ENCODE measurements around the gene PNLIP. TPM values are rescaled to one million over a fixed set of nuclear protein-coding genes. Genes with fewer than 3 reads are reported as not detected.

PNLIP gene
- total RNA-seq, 1 donor from 2014 or later, result not detected

DNA sequence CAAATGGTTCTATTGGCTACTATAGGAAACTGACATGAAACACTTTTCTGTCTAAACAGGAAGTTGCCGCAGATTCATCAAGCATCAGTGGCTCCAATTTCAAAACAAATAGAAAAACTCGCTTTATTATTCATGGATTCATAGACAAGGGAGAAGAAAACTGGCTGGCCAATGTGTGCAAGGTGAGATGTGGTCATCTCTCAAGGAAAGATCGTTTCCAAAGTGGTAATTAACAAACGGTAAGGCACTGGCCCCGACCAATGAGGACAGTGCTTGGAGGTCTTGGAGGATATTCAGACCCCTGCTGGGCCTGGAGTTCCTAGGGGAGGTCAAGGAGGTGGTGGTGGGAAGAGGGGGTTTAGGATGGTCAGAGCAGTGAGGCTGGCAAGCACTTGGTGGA, 2.6 kb downstream of the PNLIP start:
- Mint-ChIP-seq H3K27ac (no peak overlapping the region), H3K9me3 (no peaks in the 10 kb centered on the region), H3K4me3 (no peak overlapping the region), H3K4me1 (no peaks in the 10 kb centered on the region), H3K27me3 (no peaks in the 10 kb centered on the region), H3K36me3 (ENCODE audit: low read depth) (no peaks in the 10 kb centered on the region)
- intact Hi-C loops (cut with micrococcal nuclease), result no loop called here
- no peak for DNase-seq

GRCh38 chr10:116553378-116553980, 7.7 kb downstream of the PNLIP start:
- H3K27ac Mint-ChIP-seq, result no peak overlapping the region
- H3K27me3 Mint-ChIP-seq, result no peaks in the 10 kb centered on the region
- no peaks in the 10 kb centered on the region for H3K36me3 Mint-ChIP-seq (ENCODE audit: low read depth)
- DNase-seq, result no peak
- no peaks in the 10 kb centered on the region for H3K9me3 Mint-ChIP-seq
- intact Hi-C loops (cut with micrococcal nuclease), result no loop called here
- H3K4me3 Mint-ChIP-seq, result no peak overlapping the region
- H3K4me1 Mint-ChIP-seq, result no peaks in the 10 kb centered on the region

- Mint-ChIP-seq H3K9me3 (no peaks in the 10 kb centered on the region), H3K27me3 (no peaks in the 10 kb centered on the region), H3K4me3 (no peak overlapping the region), H3K4me1 (no peaks in the 10 kb centered on the region), H3K27ac (no peak overlapping the region), H3K36me3 (ENCODE audit: low read depth) (no peaks in the 10 kb centered on the region)
- intact Hi-C loops (cut with micrococcal nuclease), result no loop called here
- no peak for DNase-seq
Measured at GRCh38 chr10:116554628-116555027, 8.9 kb downstream of the PNLIP start.

- no peak for DNase-seq
- Mint-ChIP-seq H3K9me3 (no peaks in the 10 kb centered on the region), H3K27ac (no peak overlapping the region), H3K4me3 (no peak overlapping the region), H3K27me3 (no peaks in the 10 kb centered on the region), H3K4me1 (no peaks in the 10 kb centered on the region), H3K36me3 (ENCODE audit: low read depth) (no peaks in the 10 kb centered on the region)
- intact Hi-C loops (cut with micrococcal nuclease), result no loop called here
Measured at GRCh38 chr10:116555880-116556279, 10.1 kb downstream of the PNLIP start.

GRCh38 chr10:116557305-116557880, 11.7 kb downstream of the PNLIP start:
- H3K9me3 Mint-ChIP-seq, result no peaks in the 10 kb centered on the region
- H3K36me3 Mint-ChIP-seq (ENCODE audit: low read depth), result no peaks in the 10 kb centered on the region
- no peak for DNase-seq
- H3K4me1 Mint-ChIP-seq, result no peaks in the 10 kb centered on the region
- no peak overlapping the region for H3K27ac Mint-ChIP-seq
- intact Hi-C loops (cut with micrococcal nuclease), result no loop called here
- no peaks in the 10 kb centered on the region for H3K27me3 Mint-ChIP-seq
- H3K4me3 Mint-ChIP-seq, result no peak overlapping the region

- no peak for DNase-seq
- intact Hi-C loops (cut with micrococcal nuclease), result no loop called here
- no peaks in the 10 kb centered on the region for H3K27me3 Mint-ChIP-seq
- H3K9me3 Mint-ChIP-seq, result no peaks in the 10 kb centered on the region
- no peaks in the 10 kb centered on the region for H3K36me3 Mint-ChIP-seq (ENCODE audit: low read depth)
- no peak overlapping the region for H3K27ac Mint-ChIP-seq
- H3K4me3 Mint-ChIP-seq, result no peak overlapping the region
- no peaks in the 10 kb centered on the region for H3K4me1 Mint-ChIP-seq
Measured at GRCh38 chr10:116565534-116565933, 19.8 kb downstream of the PNLIP start.

GRCh38 chr10:116566932-116567331, 21.2 kb downstream of the PNLIP start:
- Mint-ChIP-seq H3K9me3 (no peaks in the 10 kb centered on the region), H3K36me3 (ENCODE audit: low read depth) (no peaks in the 10 kb centered on the region), H3K27me3 (no peaks in the 10 kb centered on the region), H3K4me1 (no peaks in the 10 kb centered on the region), H3K27ac (no peak overlapping the region), H3K4me3 (no peak overlapping the region)
- intact Hi-C loops (cut with micrococcal nuclease), result no loop called here
- no peak for DNase-seq

- Mint-ChIP-seq H3K27me3 (no peaks in the 10 kb centered on the region), H3K9me3 (no peaks in the 10 kb centered on the region), H3K4me3 (no peak overlapping the region), H3K27ac (no peak overlapping the region), H3K4me1 (no peaks in the 10 kb centered on the region), H3K36me3 (ENCODE audit: low read depth) (no peaks in the 10 kb centered on the region)
- intact Hi-C loops (cut with micrococcal nuclease), result no loop called here
- no peak for DNase-seq
Measured at GRCh38 chr10:116567335-116567734, 21.6 kb downstream of the PNLIP start.

- intact Hi-C loops (cut with micrococcal nuclease), result no loop called here
Measured at GRCh38 chr10:116574797-116575196, 29.1 kb downstream of the PNLIP start.

GRCh38 chr10:116587878-116588591, 42.3 kb downstream of the PNLIP start:
- H3K27ac Mint-ChIP-seq, result no peak overlapping the region
- H3K9me3 Mint-ChIP-seq, result no peaks in the 10 kb centered on the region
- H3K27me3 Mint-ChIP-seq, result no peaks in the 10 kb centered on the region
- intact Hi-C loops (cut with micrococcal nuclease), result no loop called here
- DNase-seq, result no peak
- no peaks in the 10 kb centered on the region for H3K4me1 Mint-ChIP-seq
- no peak overlapping the region for H3K4me3 Mint-ChIP-seq
- no peaks in the 10 kb centered on the region for H3K36me3 Mint-ChIP-seq (ENCODE audit: low read depth)

More at GRCh38 chr10:116574797-116575196, 29.1 kb downstream of the PNLIP start:
- no peak overlapping the region for H3K4me3 Mint-ChIP-seq
- H3K36me3 Mint-ChIP-seq (ENCODE audit: low read depth), result no peaks in the 10 kb centered on the region
- no peaks in the 10 kb centered on the region for H3K9me3 Mint-ChIP-seq
- H3K27me3 Mint-ChIP-seq, result no peaks in the 10 kb centered on the region
- no peak overlapping the region for H3K27ac Mint-ChIP-seq
- no peak for DNase-seq
- no peaks in the 10 kb centered on the region for H3K4me1 Mint-ChIP-seq

GRCh38 chr10:116588995-116589394, 43.3 kb downstream of the PNLIP start:
- intact Hi-C loops (cut with micrococcal nuclease), result no loop called here
- Mint-ChIP-seq H3K9me3 (no peaks in the 10 kb centered on the region), H3K4me3 (no peak overlapping the region), H3K4me1 (no peaks in the 10 kb centered on the region), H3K27ac (no peak overlapping the region), H3K27me3 (no peaks in the 10 kb centered on the region), H3K36me3 (ENCODE audit: low read depth) (no peaks in the 10 kb centered on the region)
- DNase-seq, result no peak

GRCh38 chr10:116589926-116590325, 44.2 kb downstream of the PNLIP start:
- intact Hi-C loops (cut with micrococcal nuclease), result no loop called here
- no peak overlapping the region for H3K4me3 Mint-ChIP-seq
- H3K36me3 Mint-ChIP-seq (ENCODE audit: low read depth), result no peaks in the 10 kb centered on the region
- H3K4me1 Mint-ChIP-seq, result no peaks in the 10 kb centered on the region
- no peaks in the 10 kb centered on the region for H3K9me3 Mint-ChIP-seq
- no peak overlapping the region for H3K27ac Mint-ChIP-seq
- DNase-seq, result no peak
- H3K27me3 Mint-ChIP-seq, result no peaks in the 10 kb centered on the region

- no peaks in the 10 kb centered on the region for H3K27me3 Mint-ChIP-seq
- H3K27ac Mint-ChIP-seq, result no peak within 1 kb of the TSS
- intact Hi-C loops (cut with micrococcal nuclease), result no loop called here
- H3K4me1 Mint-ChIP-seq, result no peaks in the 10 kb centered on the region
- H3K4me3 Mint-ChIP-seq, result no peak within 1 kb of the TSS
- no peaks in the 10 kb centered on the region for H3K36me3 Mint-ChIP-seq (ENCODE audit: low read depth)
- H3K9me3 Mint-ChIP-seq, result no peaks in the 10 kb centered on the region
- no peak for DNase-seq
Measured at GRCh38 chr10:116590590-116591444, 45.1 kb downstream of the PNLIP start, which contains the start of gene PNLIPRP1. TSS of gene PNLIPRP1 (plus strand) at chr10:116590959. CDS start at chr10:116591130, 171 bp downstream.
